D721Med (cell line): Measurements from ENCODE around the gene DTX3L.

ENCODE experiments used
- DNase-seq: peaks from one replicate; pipeline ENCODE4 v3.0.0; 2011; ENCODE audit warnings: low spot score; ENCODE audit not compliant: insufficient read length
- FAIRE-seq: peaks from 2 replicates; lab custom pipeline; 2011; peaks lifted over from hg19 to GRCh38; lab: Jason Lieb, UNC
- TF ChIP-seq, protein P1 (sequence below): IDR thresholded peaks from 2 replicates; pipeline ENCODE4 v1.5.1; 2012; ENCODE audit warnings: mild to moderate bottlenecking, control low read depth; ENCODE audit not compliant: insufficient read depth; ENCODE audit errors: missing control alignments

DTX3L gene

GRCh38 chr3:122564155-122564912 lies at the start of gene DTX3L, which contains the start of gene PARP9:
Gene DTX3L (plus strand): TSS chr3:122564338. CDS start chr3:122564427, 89 bp downstream.
Gene PARP9 (minus strand): TSS chr3:122564300. CDS start chr3:122559620, 4,680 bp downstream.
- DNase-seq (no peak), FAIRE-seq (no peak)
- TF ChIP-seq, protein P1, sequence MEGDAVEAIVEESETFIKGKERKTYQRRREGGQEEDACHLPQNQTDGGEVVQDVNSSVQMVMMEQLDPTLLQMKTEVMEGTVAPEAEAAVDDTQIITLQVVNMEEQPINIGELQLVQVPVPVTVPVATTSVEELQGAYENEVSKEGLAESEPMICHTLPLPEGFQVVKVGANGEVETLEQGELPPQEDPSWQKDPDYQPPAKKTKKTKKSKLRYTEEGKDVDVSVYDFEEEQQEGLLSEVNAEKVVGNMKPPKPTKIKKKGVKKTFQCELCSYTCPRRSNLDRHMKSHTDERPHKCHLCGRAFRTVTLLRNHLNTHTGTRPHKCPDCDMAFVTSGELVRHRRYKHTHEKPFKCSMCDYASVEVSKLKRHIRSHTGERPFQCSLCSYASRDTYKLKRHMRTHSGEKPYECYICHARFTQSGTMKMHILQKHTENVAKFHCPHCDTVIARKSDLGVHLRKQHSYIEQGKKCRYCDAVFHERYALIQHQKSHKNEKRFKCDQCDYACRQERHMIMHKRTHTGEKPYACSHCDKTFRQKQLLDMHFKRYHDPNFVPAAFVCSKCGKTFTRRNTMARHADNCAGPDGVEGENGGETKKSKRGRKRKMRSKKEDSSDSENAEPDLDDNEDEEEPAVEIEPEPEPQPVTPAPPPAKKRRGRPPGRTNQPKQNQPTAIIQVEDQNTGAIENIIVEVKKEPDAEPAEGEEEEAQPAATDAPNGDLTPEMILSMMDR = no peak

DNA sequence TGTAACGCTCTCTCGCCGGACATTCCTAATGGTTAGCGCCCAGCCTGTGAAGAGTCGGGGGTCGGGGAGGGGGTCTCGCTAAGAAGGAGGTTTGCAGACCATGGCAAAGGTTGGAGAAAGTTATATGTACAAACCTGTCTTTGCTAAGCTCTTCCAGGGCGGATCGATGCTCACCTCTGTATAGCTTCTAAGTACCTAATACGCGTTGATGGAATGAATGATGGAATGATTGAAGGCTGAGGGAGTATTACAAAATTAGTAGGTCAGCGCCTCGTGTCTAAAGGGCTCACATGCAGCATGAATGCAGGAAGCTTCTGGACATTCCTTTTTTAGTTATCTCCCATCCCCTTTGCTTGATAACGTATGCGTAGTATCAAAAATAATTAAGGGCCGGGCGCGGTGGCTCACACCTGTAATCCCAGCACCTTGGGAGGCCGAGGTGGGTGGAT lies 49.1 kb upstream of the DTX3L start:
- no peak for FAIRE-seq
- DNase-seq = no peak
- TF ChIP-seq, protein P1 = no peak

DNA sequence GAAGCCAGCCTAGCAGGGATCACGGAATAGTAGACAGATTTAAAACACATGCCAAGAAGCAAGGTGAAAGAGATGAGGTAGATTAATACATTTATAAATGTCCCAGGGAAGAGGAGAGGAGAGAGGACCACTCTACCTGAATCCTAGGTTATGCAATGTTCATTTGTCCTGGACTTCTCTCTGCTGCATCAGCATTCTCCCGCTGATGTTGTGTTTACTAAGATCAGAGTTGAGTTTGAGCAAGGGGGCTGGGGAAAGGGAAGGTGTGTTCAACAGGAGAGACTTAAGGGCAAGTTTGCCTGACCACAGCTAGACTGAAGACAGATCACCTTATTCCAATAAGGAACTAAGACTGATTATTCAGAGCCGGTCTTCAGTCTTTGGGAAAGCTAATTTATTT lies 48.3 kb upstream of the DTX3L start:
- FAIRE-seq (no peak), DNase-seq (no peak)
- TF ChIP-seq, protein P1 = no peak

DNA sequence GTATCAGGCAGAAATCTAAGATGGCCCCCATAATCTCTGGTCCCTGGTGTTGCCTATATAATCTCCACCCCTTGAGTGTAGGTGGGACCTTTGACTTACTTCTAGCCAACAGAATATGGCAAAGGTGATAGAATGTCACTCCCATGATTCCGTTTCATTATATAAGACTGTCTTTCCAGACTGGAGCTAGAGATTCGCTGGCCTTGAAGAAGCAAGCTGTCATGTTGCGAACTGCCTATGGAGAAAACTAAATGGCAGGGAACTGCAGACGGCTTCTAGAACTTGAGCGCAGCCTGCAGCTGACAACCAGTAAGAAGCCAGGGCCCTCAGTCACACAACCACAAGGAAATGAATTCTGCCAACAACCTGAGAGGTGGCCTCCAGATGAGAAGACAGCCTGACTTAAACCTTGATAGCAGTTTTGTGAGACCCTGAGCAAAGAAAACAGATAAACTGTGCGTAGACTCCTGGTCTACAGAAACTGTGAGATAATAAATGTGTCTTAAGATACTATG lies 47.2 kb upstream of the DTX3L start:
- TF ChIP-seq, protein P1 = no peak
- DNase-seq (no peak), FAIRE-seq (no peak)

GRCh38 chr3:122519693-122520092 lies 44.4 kb upstream of the DTX3L start:
- TF ChIP-seq, protein P1 = no peak
- FAIRE-seq = no peak
- DNase-seq = no peak

DNA sequence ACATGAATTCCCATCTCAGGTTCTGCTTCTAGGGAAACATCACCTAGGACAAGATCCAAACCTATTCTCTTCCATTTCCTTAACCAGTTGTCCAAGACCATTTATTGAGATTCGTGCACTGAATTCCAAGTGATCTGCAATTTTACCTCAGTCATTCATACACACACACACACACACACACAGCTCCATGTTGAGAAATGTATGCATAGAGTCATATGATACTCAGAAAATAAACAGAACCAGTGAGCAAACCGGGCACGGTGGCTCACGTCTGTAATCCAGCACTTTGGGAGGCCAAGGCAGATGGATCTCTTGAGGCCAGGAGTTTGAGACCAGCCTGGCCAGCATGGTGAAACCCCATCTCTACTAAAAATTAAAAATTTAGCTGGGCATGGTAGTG lies 43.3 kb upstream of the DTX3L start:
- DNase-seq (no peak), FAIRE-seq (no peak)
- TF ChIP-seq, protein P1 = no peak

DNA sequence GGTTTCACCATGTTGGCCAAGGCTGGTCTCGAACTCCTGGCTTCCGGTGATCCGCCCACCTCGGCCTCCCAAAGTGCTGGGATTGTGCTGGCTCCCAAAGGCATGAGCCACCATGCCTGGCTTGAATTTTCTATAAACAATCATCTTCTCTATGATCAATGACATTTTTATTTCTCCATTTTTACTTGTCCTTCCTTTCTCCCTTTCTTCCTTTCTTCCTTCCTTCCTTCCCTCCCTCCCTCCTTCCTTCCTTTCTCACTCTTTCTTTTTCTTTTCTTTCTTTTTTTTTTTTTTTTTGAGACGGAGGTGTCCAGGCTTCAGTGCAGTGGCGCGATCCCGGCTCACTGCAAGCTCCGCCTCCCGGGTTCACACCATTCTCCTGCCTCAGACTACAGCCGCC lies 40.8 kb upstream of the DTX3L start:
- DNase-seq = no peak
- no peak for FAIRE-seq
- TF ChIP-seq, protein P1 = no peak
